GM21786 (cell line): Measurements from ENCODE around the gene HOXD8.
A peak's percentile ranks its signal among the peaks of the same experiment; 100 is the strongest.

ENCODE experiments used
- ATAC-seq: cut with Tn5 transposase; IDR thresholded peaks from one replicate; pipeline ENCODE4 v1.9.1; 2021; ENCODE audit not compliant: unreplicated experiment

HOXD8 gene

GRCh38 chr2:176090862-176091261 is 38.6 kb upstream of the HOXD8 start:
- ATAC-seq: no peak

DNA sequence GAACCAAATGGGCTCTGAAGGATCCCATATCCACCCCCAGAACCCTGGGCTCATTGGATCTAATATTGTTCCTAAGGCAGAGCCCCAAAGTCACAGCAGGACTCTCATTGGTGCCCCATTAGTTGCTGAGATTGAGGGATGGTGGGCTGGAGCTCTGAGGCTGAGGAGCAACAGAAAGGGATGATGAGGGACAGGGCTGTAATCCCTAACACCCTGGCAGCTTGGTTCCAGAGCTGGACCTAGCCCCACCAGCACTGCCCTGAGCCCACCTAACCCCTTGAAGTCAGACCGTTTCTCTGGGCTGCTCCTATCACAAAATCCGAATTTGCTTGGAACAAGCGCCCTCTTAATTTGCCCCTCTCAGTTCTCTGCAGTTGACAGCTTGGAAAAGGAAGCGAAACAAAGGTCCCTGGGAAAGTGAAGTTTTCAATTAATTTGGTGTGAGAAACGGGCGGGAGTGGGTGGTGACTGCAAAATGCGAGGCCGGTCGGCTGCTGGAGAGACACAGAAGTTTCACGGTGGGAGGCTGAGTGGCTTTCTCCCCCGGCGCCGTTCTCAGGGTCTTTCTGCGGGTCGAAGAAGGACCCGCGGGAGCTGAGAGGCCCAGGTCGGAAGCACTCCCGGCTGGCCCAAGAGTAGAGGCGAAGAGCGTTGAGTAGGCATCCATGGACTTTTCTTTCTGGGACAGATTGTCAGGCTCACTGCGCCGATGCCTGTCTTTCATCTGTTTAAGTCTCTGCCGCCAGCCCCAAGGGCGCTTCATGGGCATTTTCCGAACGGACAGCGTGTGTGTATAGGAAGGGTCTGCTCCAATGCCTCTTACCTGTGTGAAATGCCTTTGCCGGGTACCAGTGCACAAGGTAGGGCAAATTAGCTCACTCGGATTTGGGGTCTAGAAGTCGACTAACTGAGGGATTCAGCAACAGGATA is 37.9 kb upstream of the HOXD8 start:
- ATAC-seq: no peak

DNA sequence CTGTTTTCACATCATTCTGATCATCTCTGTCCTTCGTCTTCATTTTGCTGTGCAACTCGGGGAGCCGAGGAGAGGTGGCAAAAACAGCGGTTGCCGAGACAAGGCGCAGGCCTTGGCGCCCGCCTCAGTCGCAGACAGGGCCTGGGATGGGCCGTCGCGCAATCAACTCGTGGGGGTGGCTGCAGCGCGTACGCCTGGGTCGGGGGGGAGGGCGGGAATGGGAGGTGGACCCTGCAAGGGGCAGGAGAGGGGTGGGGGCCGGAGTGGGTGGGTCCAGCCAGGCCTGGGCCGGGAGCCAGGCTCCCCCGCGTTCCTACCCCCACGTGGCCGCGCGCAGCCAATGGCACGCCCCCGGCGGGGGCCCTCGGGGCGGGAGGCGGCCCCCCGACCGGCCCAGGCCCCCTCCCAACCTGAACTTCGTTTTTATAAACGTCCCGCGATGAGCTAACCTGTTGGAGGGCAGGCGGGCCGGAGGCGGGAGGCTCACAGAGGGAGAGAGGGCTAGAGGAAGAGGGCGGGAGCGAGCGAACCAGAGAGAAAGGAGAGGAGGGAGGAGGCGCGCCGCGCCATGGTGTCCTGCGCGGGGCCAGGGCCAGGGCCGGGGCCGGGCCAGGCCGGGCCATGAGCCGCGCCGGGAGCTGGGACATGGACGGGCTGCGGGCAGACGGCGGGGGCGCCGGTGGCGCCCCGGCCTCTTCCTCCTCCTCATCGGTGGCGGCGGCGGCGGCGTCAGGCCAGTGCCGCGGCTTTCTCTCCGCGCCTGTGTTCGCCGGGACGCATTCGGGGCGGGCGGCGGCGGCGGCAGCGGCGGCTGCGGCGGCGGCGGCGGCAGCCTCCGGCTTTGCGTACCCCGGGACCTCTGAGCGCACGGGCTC is 37.0 kb upstream of the HOXD8 start, which contains the start of gene HOXD13:
Gene HOXD13, plus strand, starts transcription at position 452 of the 875 bp plus-strand sequence. Its CDS starts 170 bp downstream, at position 622.
- no peak for ATAC-seq

DNA sequence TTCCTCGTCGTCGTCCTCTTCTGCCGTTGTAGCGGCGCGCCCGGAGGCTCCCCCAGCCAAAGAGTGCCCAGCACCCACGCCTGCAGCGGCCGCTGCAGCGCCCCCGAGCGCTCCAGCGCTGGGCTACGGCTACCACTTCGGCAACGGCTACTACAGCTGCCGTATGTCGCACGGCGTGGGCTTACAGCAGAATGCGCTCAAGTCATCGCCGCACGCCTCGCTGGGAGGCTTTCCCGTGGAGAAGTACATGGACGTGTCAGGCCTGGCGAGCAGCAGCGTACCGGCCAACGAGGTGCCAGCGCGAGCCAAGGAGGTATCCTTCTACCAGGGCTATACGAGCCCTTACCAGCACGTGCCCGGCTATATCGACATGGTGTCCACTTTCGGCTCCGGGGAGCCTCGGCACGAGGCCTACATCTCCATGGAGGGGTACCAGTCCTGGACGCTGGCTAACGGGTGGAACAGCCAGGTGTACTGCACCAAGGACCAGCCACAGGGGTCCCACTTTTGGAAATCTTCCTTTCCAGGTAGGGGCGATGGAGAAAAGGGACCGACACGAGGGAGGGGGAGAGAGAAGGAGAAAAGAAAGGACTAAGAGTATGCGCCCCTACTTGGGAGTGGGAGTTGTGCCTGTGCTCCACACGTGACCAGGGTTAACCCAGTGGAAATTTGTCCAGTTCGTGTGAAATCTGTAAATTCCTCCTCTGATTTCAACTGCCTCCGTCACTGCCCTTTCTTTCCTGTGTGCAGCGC is 36.2 kb upstream of the HOXD8 start:
- ATAC-seq: no peak

DNA sequence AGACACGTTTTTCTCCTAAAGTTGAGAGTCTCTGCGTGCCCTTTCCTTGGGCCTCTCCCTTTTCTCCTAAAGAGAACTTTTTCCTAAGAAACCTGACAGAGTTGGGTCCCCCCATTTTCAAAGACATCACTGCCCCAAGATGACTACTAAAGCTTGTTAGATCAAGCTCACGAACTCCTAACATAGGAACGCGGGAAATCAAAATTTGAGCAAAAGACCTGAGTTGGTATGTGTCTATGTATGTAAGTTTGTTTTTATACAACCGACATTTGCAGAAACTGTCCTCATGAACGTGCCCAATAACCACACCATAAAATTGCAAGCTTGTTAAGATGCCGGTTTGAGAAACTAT is 35.6 kb upstream of the HOXD8 start:
- ATAC-seq: no peak

- no peak for ATAC-seq
These were observed 35.2 kb upstream of the HOXD8 start for GRCh38 chr2:176094349-176094748.

DNA sequence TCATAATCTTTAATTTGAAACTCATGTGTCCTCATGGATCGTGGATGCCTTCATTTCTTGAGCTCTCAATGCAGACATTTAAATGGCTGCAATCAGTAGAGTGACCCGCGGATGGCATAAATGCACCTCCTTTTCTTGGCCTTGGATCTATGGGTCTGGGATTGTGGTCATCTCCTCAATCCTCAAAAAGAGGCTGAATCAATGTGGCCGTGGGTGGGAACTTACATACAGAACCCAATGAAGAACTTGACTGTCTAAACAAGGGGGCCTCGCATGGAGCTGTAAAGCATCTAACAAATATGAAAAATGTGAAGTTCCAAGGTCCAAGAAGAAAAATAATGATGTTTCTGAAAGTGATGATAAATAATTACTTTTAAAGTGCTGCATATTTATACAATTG is 34.1 kb upstream of the HOXD8 start:
- no peak for ATAC-seq

- no peak for ATAC-seq
These were observed 33.1 kb upstream of the HOXD8 start for GRCh38 chr2:176096243-176096985.

DNA sequence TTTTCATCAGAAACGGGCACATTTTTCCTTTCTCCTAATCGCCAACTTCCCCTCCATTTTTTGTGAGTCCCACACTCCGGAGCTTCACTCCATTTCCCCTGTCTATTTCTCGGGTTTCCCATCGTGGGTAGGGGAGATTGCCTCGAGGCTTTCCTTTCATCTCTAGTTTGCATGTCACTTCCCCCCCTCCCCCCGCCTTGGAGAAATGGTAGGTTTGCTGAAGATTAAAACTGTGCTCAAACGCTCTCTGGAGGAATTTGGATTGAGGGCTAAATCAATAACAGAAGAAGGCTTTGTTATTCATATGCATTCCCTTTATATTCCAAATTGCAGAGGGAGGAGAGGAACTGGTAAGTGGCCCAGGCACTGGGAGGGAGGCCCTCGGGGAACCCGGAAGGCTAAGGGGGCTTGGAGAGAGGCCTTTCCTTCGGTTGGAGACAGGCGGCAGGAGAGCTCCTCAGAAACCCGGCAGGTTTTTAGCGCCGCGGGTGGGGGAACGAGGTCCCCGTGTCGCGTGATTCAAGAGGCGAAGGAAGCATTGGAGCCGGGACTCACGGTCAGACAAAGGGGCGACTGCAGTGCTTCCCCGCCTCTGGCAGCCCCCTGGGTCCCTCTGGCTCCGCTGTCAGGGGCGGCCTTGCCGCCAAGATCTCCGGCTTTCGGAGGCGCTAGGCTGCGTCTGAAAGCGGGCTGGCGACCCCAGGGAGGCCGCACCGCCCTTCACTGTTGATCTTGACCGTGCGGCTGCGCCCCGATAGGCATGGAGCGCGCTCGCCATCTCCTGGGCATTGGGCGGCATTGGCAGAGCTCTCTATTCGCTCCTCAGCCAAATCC is 32.3 kb upstream of the HOXD8 start:
- ATAC-seq: peak; percentile 92

GRCh38 chr2:176097820-176098365 is 31.6 kb upstream of the HOXD8 start:
- ATAC-seq: no peak

DNA sequence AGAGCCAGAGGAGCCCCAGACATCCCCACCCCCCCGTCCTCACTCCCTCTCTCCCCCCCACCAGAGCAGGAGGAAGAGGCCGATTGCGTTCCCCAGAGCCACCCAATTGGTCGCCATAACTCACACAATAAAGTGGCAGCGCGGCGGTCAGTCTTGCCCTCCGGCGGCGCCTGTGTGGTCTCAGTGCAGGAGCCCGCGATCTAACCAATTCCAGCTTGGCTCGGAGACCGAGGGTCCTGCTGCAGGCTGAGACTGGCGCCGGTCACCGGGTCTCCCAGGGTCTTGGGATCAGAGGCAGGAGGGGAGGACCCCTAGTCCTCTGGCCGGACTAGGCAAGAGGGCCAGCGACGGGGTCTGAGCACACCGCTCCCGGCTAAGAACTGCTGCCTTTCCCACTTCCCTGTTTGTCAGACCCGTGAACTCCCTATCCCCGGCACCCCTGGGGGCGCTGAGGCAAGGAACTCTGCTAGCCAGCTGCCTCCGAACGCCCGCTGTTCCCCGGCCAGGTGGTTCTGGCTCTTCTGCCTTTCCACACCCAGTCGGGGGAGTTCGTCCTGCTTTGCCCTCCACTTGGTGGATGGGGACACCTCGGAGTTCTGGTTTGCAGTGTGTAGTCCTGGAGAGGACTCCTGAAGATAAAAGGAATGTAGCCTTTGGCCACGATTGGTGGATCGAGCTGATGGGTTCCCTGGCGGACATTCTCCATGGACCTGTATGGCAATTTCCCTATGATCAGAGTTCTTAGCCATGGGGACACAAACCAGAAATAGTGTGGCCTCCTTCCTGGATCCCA is 30.9 kb upstream of the HOXD8 start:
- ATAC-seq: no peak

DNA sequence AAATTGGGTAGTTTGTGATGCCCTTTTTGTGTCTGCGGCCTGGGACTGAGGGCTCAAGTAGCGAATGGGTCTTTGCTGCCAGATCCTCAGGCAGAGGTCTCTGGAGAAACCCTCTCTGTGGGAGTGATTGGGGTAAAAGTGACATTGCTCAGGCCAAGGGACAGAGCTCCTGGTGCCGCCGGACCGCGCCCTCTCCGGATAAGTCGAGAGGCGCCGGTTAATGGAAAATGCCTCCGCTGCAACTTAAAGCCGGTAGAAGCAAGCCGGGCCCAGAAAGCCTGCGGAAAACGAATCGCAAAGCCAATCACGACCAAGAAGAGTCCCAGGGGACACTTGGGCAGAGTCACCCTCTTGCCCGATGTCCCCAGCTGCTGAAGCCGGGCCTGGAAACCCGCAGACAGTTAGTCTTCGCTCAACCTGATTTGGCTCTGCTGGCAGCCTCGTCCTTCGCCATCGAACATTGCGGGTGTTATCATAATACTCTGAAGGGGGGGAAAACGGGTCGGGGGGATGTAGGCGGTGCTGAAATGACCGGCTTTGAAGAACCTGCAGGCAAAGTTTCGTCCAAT is 30.3 kb upstream of the HOXD8 start:
- no peak for ATAC-seq

GRCh38 chr2:176099728-176100546 is 29.6 kb upstream of the HOXD8 start, which contains the start of gene HOXD12:
TSS of gene HOXD12 (plus strand) at chr2:176099795. CDS start at chr2:176099802, 7 bp downstream.
- no peak for ATAC-seq

DNA sequence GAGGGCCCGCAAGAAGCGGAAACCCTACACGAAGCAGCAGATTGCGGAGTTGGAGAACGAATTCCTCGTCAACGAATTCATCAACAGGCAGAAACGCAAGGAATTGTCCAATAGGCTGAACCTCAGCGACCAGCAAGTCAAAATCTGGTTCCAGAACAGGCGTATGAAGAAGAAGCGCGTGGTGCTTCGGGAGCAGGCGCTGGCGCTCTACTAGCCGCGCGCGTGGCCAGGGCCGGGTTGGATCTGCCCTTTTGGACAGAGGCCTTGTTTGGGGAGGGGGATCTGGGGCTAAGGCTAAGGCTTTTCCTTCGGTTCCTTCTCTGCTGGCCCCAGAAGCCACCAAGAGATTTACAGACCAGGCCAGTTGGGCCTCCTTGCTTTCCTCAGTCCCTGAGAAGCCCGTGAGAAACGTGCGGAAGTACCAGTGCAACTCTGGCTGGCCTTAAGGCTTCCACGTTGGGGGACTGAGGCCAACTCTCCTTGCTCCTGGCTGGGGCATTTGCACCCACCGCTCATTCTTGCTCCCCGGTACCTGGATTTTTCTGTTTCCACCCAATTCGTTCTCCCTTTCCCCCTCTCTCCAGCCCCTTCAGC is 28.9 kb upstream of the HOXD8 start:
- no peak for ATAC-seq

- ATAC-seq: no peak
These were observed 28.2 kb upstream of the HOXD8 start for GRCh38 chr2:176101216-176101830.

- ATAC-seq: no peak
These were observed 27.7 kb upstream of the HOXD8 start for GRCh38 chr2:176101842-176102241.
